Panc1 (cell line): ENCODE results near the gene BMI1.

Experiments used
- CTCF ChIP-seq: fragments of 450-650 bp; IDR thresholded peaks from 2 replicates; pipeline ENCODE4 v1.5.1; 2017; ENCODE audit warnings: mild to moderate bottlenecking
- POLR2AphosphoS5 ChIP-seq: IDR thresholded peaks from 2 replicates; pipeline ENCODE4 v1.6.1; 2012; ENCODE audit warnings: mild to moderate bottlenecking, low read depth, low read length, moderate library complexity
- REST ChIP-seq, 2 experiments: IDR thresholded peaks; 2 replicates each; pipeline ENCODE4 v1.6.1; 2011 to 2012; ENCODE audit warnings: low read depth in 2 of 2, control low read depth in 1 of 2, low read length in 1 of 2, mild to moderate bottlenecking in 1 of 2, moderate library complexity in 1 of 2; ENCODE audit not compliant: insufficient read depth in 1 of 2
- SIN3A ChIP-seq: IDR thresholded peaks from 2 replicates; pipeline ENCODE4 v1.6.1; 2012; ENCODE audit warnings: low read depth, mild to moderate bottlenecking, low read length, moderate library complexity, borderline replicate concordance; ENCODE audit not compliant: insufficient read depth
- TCF7L2 ChIP-seq: IDR thresholded peaks from 2 replicates; pipeline ENCODE4 v1.6.1; 2011; ENCODE audit warnings: mild to moderate bottlenecking, low read depth, low read length, inconsistent platforms

GRCh38 chr10:22301193-22301592 lies 19.7 kb upstream of the BMI1 start:
- no peak for TF ChIP-seq CTCF
- no peak for TF ChIP-seq TCF7L2
- TF ChIP-seq REST (IDR thresholded peaks at IDR 0.05; ENCODE audit: insufficient read depth in 1 of 2, low read depth in 2 of 2, low read length in 1 of 2) = no peak
- TF ChIP-seq POLR2AphosphoS5 = no peak
- TF ChIP-seq SIN3A = no peak
